Measurements from ENCODE around the gene CORO6. TPM values are rescaled to one million over a fixed set of nuclear protein-coding genes. Genes with fewer than 3 reads are reported as not detected.

Gene CORO6
- total and polyA plus RNA-seq, 2 donors (not counting 1 experiment from before 2014, with no cell fraction given), result 1.4 to 4.0 TPM

- H3K9me3 Mint-ChIP-seq (ENCODE audit: insufficient read depth), result no peaks in the 10 kb centered on the region
- Histone ChIP-seq H4K20me1 (ENCODE audit: control insufficient read depth, insufficient read depth, low read length, poor library complexity, severe bottlenecking) (peaks cover 43% of the 10 kb centered on the region), H3K9me3 (ENCODE audit: control extremely low read depth in 1 of 3, control insufficient read depth in 2 of 3, insufficient read depth in 1 of 3, low read length in 2 of 3) (no peaks in the 10 kb centered on the region), H3K4me3 (ENCODE audit: control extremely low read depth in 1 of 5, extremely low read depth in 1 of 5, insufficient read depth in 1 of 5, low read depth in 2 of 5, low read length in 4 of 5) (no peak overlapping the region), H3K9ac (ENCODE audit: low read length) (no peak overlapping the region), H3K79me2 (ENCODE audit: control insufficient read depth, insufficient read depth, low read length) (peaks cover 65% of the 10 kb centered on the region), H3K4me2 (replicated peaks; ENCODE audit: low read depth, low read length, poor library complexity, severe bottlenecking) (no peak overlapping the region), H2AFZ (ENCODE audit: insufficient read depth, low read depth, low read length, poor library complexity, severe bottlenecking) (no peak overlapping the region), H3K4me1 (ENCODE audit: control insufficient read depth in 2 of 2, insufficient read depth in 2 of 2, low read length in 2 of 2) (peaks cover 23 to 30% of the 10 kb centered on the region in 2 donors), H3K27ac (ENCODE audit: low read length in 2 of 2) (no peak overlapping the region), H3K36me3 (replicated peaks in 1 of 2; ENCODE audit: control extremely low read depth in 1 of 2, control insufficient read depth in 1 of 2, extremely low read depth in 1 of 2, insufficient read depth in 2 of 2, low read length in 1 of 2) (peaks cover 0 to 43% of the 10 kb centered on the region in 2 experiments), H3K27me3 (replicated peaks in 1 of 4; ENCODE audit: control extremely low read depth in 1 of 4, control insufficient read depth in 3 of 4, insufficient read depth in 4 of 4, low read length in 3 of 4) (no peaks in the 10 kb centered on the region)
- H3K4me1 Mint-ChIP-seq, result peaks cover 41% of the 10 kb centered on the region
- TF ChIP-seq EZH2 (IDR thresholded peaks at IDR 0.05; ENCODE audit: borderline replicate concordance, insufficient read depth, low read depth, low read length, poor library complexity, severe bottlenecking) (no peak), CTCF (IDR thresholded peaks at IDR 0.05) (no peak)
- ChIA-PET CTCF (interaction anchor here (8.4 to 24.3 kb wide), 2 partner anchors 10 to 30 kb away, joined by 126 to 336 read pairs; partner anchors contain the start of gene ANKRD13B), POLR2A (interaction anchor here (4.4 kb wide), 1 partner anchor 10 kb away, joined by 18 read pairs; the partner anchor contains the start of gene ANKRD13B)
- WGBS (ENCODE audit: insufficient coverage), result 96% methylated on average over 4 of the region's 10 CpGs
- DNase-seq (peak; percentile 5), ATAC-seq (ENCODE audit: low read depth) (no peak)
- no peaks in the 10 kb centered on the region for H3K27me3 Mint-ChIP-seq
- H3K27ac Mint-ChIP-seq, result peak overlapping the region; percentile 10
- intact Hi-C loops (cut with micrococcal nuclease), result no loop called here
- H3K4me3 Mint-ChIP-seq, result no peak overlapping the region
Measured at GRCh38 chr17:29582254-29582765, 40.4 kb downstream of the CORO6 start.

GRCh38 chr17:29581583-29582253, 41.0 kb downstream of the CORO6 start:
- no peak overlapping the region for H2AFZ ChIP-seq (ENCODE audit: insufficient read depth, low read depth, low read length, poor library complexity, severe bottlenecking)
- DNase-seq (peak; percentile 11), ATAC-seq (ENCODE audit: low read depth) (no peak)
- no peak overlapping the region for H3K9ac ChIP-seq (ENCODE audit: low read length)
- H3K36me3 ChIP-seq (replicated peaks in 1 of 2; ENCODE audit: control extremely low read depth in 1 of 2, control insufficient read depth in 1 of 2, extremely low read depth in 1 of 2, insufficient read depth in 2 of 2, low read length in 1 of 2), result peaks cover 0 to 49% of the 10 kb centered on the region in 2 experiments
- peaks cover 59% of the 10 kb centered on the region for H3K79me2 ChIP-seq (ENCODE audit: control insufficient read depth, insufficient read depth, low read length)
- no peak overlapping the region for H3K4me2 ChIP-seq (replicated peaks; ENCODE audit: low read depth, low read length, poor library complexity, severe bottlenecking)
- peaks cover 22 to 24% of the 10 kb centered on the region in 2 donors for H3K4me1 ChIP-seq (ENCODE audit: control insufficient read depth in 2 of 2, insufficient read depth in 2 of 2, low read length in 2 of 2)
- ChIA-PET POLR2A (interaction anchor here (0.5 to 4.4 kb wide), 3 partner anchors 10 to 350 kb away, joined by 3 to 18 read pairs (median 4); partner anchors contain the start of gene ANKRD13B), CTCF (interaction anchor here (0.5 to 24.3 kb wide), 10 partner anchors 11 to 439 kb away, joined by 3 to 336 read pairs (median 6); partner anchors contain the start of genes ANKRD13B and SSH2)
- 94% methylated on average over 11 of the region's 20 CpGs for WGBS (ENCODE audit: insufficient coverage)
- Mint-ChIP-seq H3K9me3 (ENCODE audit: insufficient read depth) (no peaks in the 10 kb centered on the region), H3K4me1 (peaks cover 39% of the 10 kb centered on the region), H3K4me3 (no peak overlapping the region), H3K27ac (no peak overlapping the region), H3K27me3 (no peaks in the 10 kb centered on the region)
- H3K27me3 ChIP-seq (replicated peaks in 1 of 4; ENCODE audit: control extremely low read depth in 1 of 4, control insufficient read depth in 3 of 4, insufficient read depth in 4 of 4, low read length in 3 of 4), result no peaks in the 10 kb centered on the region
- no peak overlapping the region for H3K27ac ChIP-seq (ENCODE audit: low read length in 2 of 2)
- peaks cover 42% of the 10 kb centered on the region for H4K20me1 ChIP-seq (ENCODE audit: control insufficient read depth, insufficient read depth, low read length, poor library complexity, severe bottlenecking)
- no peaks in the 10 kb centered on the region for H3K9me3 ChIP-seq (ENCODE audit: control extremely low read depth in 1 of 3, control insufficient read depth in 2 of 3, insufficient read depth in 1 of 3, low read length in 2 of 3)
- TF ChIP-seq EZH2 (IDR thresholded peaks at IDR 0.05; ENCODE audit: borderline replicate concordance, insufficient read depth, low read depth, low read length, poor library complexity, severe bottlenecking) (no peak), CTCF (IDR thresholded peaks at IDR 0.05) (no peak)
- intact Hi-C loops (cut with micrococcal nuclease), result loop anchor here (2.0 kb wide), 1 partner anchor 349 kb away; the partner anchor contains the start of gene SSH2
- H3K4me3 ChIP-seq (ENCODE audit: control extremely low read depth in 1 of 5, extremely low read depth in 1 of 5, insufficient read depth in 1 of 5, low read depth in 2 of 5, low read length in 4 of 5), result no peak overlapping the region
